Measurements from ENCODE around the gene ARCN1. TPM values are rescaled to one million over a fixed set of nuclear protein-coding genes. Genes with fewer than 3 reads are reported as not detected.
A peak's percentile ranks its signal among the peaks of the same experiment; 100 is the strongest.

ARCN1 gene
- total and polyA plus RNA-seq, 9 of the 15 experiments (the other 6 are each of a cell fraction or from before 2014, with no cell fraction given) = 30.0 to 224 (median 76.4) TPM

GRCh38 chr11:118608360-118609227, 36.4 kb downstream of the ARCN1 start (continued):
- TF ChIP-seq HOMEZ (CRISPR knock-in tag; IDR thresholded peaks at IDR 0.05) = no peak
- TF ChIP-seq ETV5 (CRISPR knock-in tag; IDR thresholded peaks at IDR 0.05; ENCODE audit: low read depth) = 0 out of 2 replicates have a peak, but pooled peaks have one; percentile 34
- peak; percentile 59; the same call in 1 of the 2 replicates for TF ChIP-seq POLR2AphosphoS5 (IDR thresholded peaks at IDR 0.05; ENCODE audit: control insufficient read depth, insufficient read depth, low read depth, low read length)
- no peak for TF ChIP-seq BRF2 (IDR thresholded peaks at IDR 0.05; ENCODE audit: borderline replicate concordance, insufficient read depth, insufficient read length)
- no peak for TF ChIP-seq TSHZ1 (CRISPR knock-in tag; IDR thresholded peaks at IDR 0.05)
- TF ChIP-seq SFPQ (IDR thresholded peaks at IDR 0.05; ENCODE audit: low read depth, low read length) = no peak
- TF ChIP-seq PML (IDR thresholded peaks at IDR 0.05; ENCODE audit: low read length) = no peak
- TF ChIP-seq TCF7 (IDR thresholded peaks at IDR 0.05; ENCODE audit: borderline replicate concordance) = no peak
- 0 out of 2 replicates have a peak, but pooled peaks have one; percentile 35 for TF ChIP-seq ZNF134 (CRISPR knock-in tag; conservative IDR thresholded peaks at IDR 0.05)
- peak; percentile 51; the same call in 1 of the 2 replicates for TF ChIP-seq E2F5 (CRISPR knock-in tag; IDR thresholded peaks at IDR 0.05)
- peak; percentile 34; the same call in 1 of the 2 replicates for TF ChIP-seq ZSCAN29 (IDR thresholded peaks at IDR 0.05)
- TF ChIP-seq HDGF (IDR thresholded peaks at IDR 0.05) = peak; percentile 98
- peak; percentile 33; the same call in 1 of the 2 replicates for TF ChIP-seq CBFA2T3 (IDR thresholded peaks at IDR 0.05)
- no peak for TF ChIP-seq CREBBP (IDR thresholded peaks at IDR 0.05; ENCODE audit: low read depth, low read length)
- no peak for TF ChIP-seq SMAD2 (IDR thresholded peaks at IDR 0.05; ENCODE audit: low read depth, low read length)
- TF ChIP-seq HIVEP1 (CRISPR knock-in tag; IDR thresholded peaks at IDR 0.05) = 0 out of 2 replicates have a peak, but pooled peaks have one; percentile 5
- TF ChIP-seq ZNF583 (CRISPR knock-in tag; IDR thresholded peaks at IDR 0.05) = no peak
- no peak for TF ChIP-seq ESRRA (IDR thresholded peaks at IDR 0.05; ENCODE audit: borderline replicate concordance, low read depth)

Data from K562 (cell line).